Keratinocyte (primary cell): ENCODE results near the gene ATP2A3. TPM values are rescaled to one million over a fixed set of nuclear protein-coding genes. Genes with fewer than 3 reads are reported as not detected.

Experiments
- DNase-seq: peaks from one replicate; pipeline ENCODE4 v3.0.0-alpha.2; 2011; ENCODE audit warnings: low read depth, missing footprints, low spot score
- FAIRE-seq: peaks from 2 replicates; lab custom pipeline; 2011; peaks lifted over from hg19 to GRCh38; lab: Jason Lieb, UNC
- H2AFZ ChIP-seq: 2 replicates; pipeline ENCODE4 v1.6.0; 2012; ENCODE audit warnings: low read length, control low read depth, inconsistent platforms; ENCODE audit not compliant: control insufficient read depth
- H3K27ac ChIP-seq: 2 replicates; pipeline ENCODE4 v1.5.1; 2011; ENCODE audit warnings: low read length; ENCODE audit not compliant: control insufficient read depth, insufficient read depth
- H3K27me3 ChIP-seq: 3 replicates; pipeline ENCODE4 v1.6.0; 2011; ENCODE audit warnings: low read length; ENCODE audit not compliant: control insufficient read depth, insufficient read depth; ENCODE audit errors: extremely low read depth
- H3K36me3 ChIP-seq, 2 experiments: 2 replicates in 1 of 2; 3 replicates in 1 of 2; pipeline ENCODE4 v1.5.1; 2011; ENCODE audit warnings: low read length in 2 of 2, mild to moderate bottlenecking in 1 of 2; ENCODE audit not compliant: control insufficient read depth in 2 of 2, insufficient read depth in 2 of 2; ENCODE audit errors: extremely low read depth in 1 of 2
- H3K4me1 ChIP-seq: 3 replicates; pipeline ENCODE4 v1.5.1; 2011; ENCODE audit warnings: low read length; ENCODE audit not compliant: control insufficient read depth, insufficient read depth; ENCODE audit errors: extremely low read depth
- H3K4me2 ChIP-seq: 3 replicates; pipeline ENCODE4 v1.6.0; 2011; ENCODE audit warnings: low read depth, low read length; ENCODE audit not compliant: control insufficient read depth, insufficient read depth; ENCODE audit errors: extremely low read depth
- H3K4me3 ChIP-seq, 3 experiments: fragments of 200-600 bp in 1 of 3; sonication (generic) in 1 of 3; 2 replicates in 2 of 3; 3 replicates in 1 of 3; pipeline ENCODE4 v1.5.1; 2011 to 2016; ENCODE audit warnings: low read length in 3 of 3, mild to moderate bottlenecking in 3 of 3, control low read depth in 2 of 3, inconsistent platforms in 1 of 3, low read depth in 1 of 3, mixed read lengths in 1 of 3, mixed run types in 1 of 3, moderate library complexity in 1 of 3; ENCODE audit not compliant: control insufficient read depth in 2 of 3, insufficient read depth in 2 of 3; ENCODE audit errors: extremely low read depth in 1 of 3
- H3K79me2 ChIP-seq: 2 replicates; pipeline ENCODE4 v1.6.0; 2012; ENCODE audit warnings: low read length; ENCODE audit not compliant: control insufficient read depth, insufficient read depth
- H3K9ac ChIP-seq: 3 replicates; pipeline ENCODE4 v1.6.0; 2011; ENCODE audit warnings: low read length; ENCODE audit not compliant: control insufficient read depth, insufficient read depth; ENCODE audit errors: extremely low read depth
- H3K9me1 ChIP-seq: 3 replicates; pipeline ENCODE4 v1.6.0; 2011; ENCODE audit warnings: low read length; ENCODE audit not compliant: control insufficient read depth, insufficient read depth; ENCODE audit errors: extremely low read depth
- H3K9me3 ChIP-seq: 2 replicates; pipeline ENCODE4 v1.5.1; 2012; ENCODE audit warnings: low read depth, low read length; ENCODE audit not compliant: control insufficient read depth
- H4K20me1 ChIP-seq: 3 replicates; pipeline ENCODE4 v1.6.0; 2011; ENCODE audit warnings: low read length; ENCODE audit not compliant: control insufficient read depth, insufficient read depth; ENCODE audit errors: extremely low read depth
- CTCF ChIP-seq, 3 experiments: IDR thresholded peaks in 1 of 3; conservative IDR thresholded peaks in 1 of 3; optimal IDR thresholded peaks in 1 of 3; 2 replicates in 2 of 3; 3 replicates in 1 of 3; pipeline versions ENCODE3 to v1.5.1; 2011; ENCODE audit warnings: low read length in 3 of 3, mild to moderate bottlenecking in 3 of 3, moderate library complexity in 2 of 3, control low read depth in 1 of 3, inconsistent platforms in 1 of 3; ENCODE audit not compliant: insufficient read depth in 2 of 3; ENCODE audit errors: extremely low read depth in 1 of 3
- EZH2 ChIP-seq: IDR thresholded peaks from one replicate; pipeline ENCODE4 v1.6.1; 2012; ENCODE audit warnings: inconsistent platforms, mild to moderate bottlenecking, low read length, moderate library complexity
- dilution Hi-C: fragments of 300-500 bp; cut with MboI; formaldehyde crosslinking; loops from one replicate; pipeline ENCODE4 v1.7.0; 2020; ENCODE audit warnings: low sequenced_read_pairs; ENCODE audit not compliant: extremely low pct_ligation_motif_present
- polyA plus RNA-seq, 5 experiments: library from polyadenylated mRNA; depleted of rRNA in 3 of 5; stranded (reverse) in 3 of 5; stranded (forward) in 1 of 5; unstranded in 1 of 5; fragments of >200 nt; gene quantifications; 1 replicate in 1 of 5; 2 replicates in 3 of 5; 3 replicates in 1 of 5; pipeline versions ENCODE4 v1.2.1 to v1.2.3, GENCODE V29; 2011 to 2012; ENCODE audit warnings: missing spikeins in 2 of 5, low read depth in 1 of 5, low replicate concordance in 1 of 5

ATP2A3 gene
- polyA plus RNA-seq, 1 donor (not counting 4 experiments of a cell fraction or from before 2014, with no cell fraction given): 0.13 TPM

GRCh38 chr17:3887394-3887793 is 76.8 kb downstream of the ATP2A3 start:
- dilution Hi-C loops: no loop called here
- no peaks in the 10 kb centered on the region for H4K20me1 ChIP-seq
- peak overlapping the region; percentile 75 for H3K27ac ChIP-seq
- H3K36me3 ChIP-seq: peaks cover 0 to 2% of the 10 kb centered on the region in 2 experiments
- H3K4me3 ChIP-seq: no peak overlapping the region
- peak overlapping the region; percentile 64 for H3K9ac ChIP-seq
- H3K79me2 ChIP-seq: no peaks in the 10 kb centered on the region
- no peaks in the 10 kb centered on the region for H3K9me1 ChIP-seq
- no peak for TF ChIP-seq CTCF (optimal IDR thresholded peaks at IDR 0.05 in 1 of 3, IDR thresholded peaks at IDR 0.05 in 1 of 3, conservative IDR thresholded peaks at IDR 0.05 in 1 of 3; ENCODE audit: extremely low read depth in 1 of 3, insufficient read depth in 2 of 3, low read length in 3 of 3)
- TF ChIP-seq EZH2: no peak
- no peak overlapping the region for H2AFZ ChIP-seq
- DNase-seq: no peak
- peaks cover 45% of the 10 kb centered on the region for H3K4me1 ChIP-seq
- no peaks in the 10 kb centered on the region for H3K27me3 ChIP-seq
- H3K9me3 ChIP-seq: no peaks in the 10 kb centered on the region
- H3K4me2 ChIP-seq: no peak overlapping the region
- FAIRE-seq: no peak

GRCh38 chr17:3886776-3887175 is 77.5 kb downstream of the ATP2A3 start:
- H3K27ac ChIP-seq: no peak overlapping the region
- H3K4me3 ChIP-seq: no peak overlapping the region
- H3K79me2 ChIP-seq: no peaks in the 10 kb centered on the region
- H3K9me1 ChIP-seq: no peaks in the 10 kb centered on the region
- peaks cover 41% of the 10 kb centered on the region for H3K4me1 ChIP-seq
- no peak overlapping the region for H3K9ac ChIP-seq
- TF ChIP-seq CTCF (optimal IDR thresholded peaks at IDR 0.05 in 1 of 3, IDR thresholded peaks at IDR 0.05 in 1 of 3, conservative IDR thresholded peaks at IDR 0.05 in 1 of 3; ENCODE audit: extremely low read depth in 1 of 3, insufficient read depth in 2 of 3, low read length in 3 of 3) (no peak), EZH2 (no peak)
- no peak for FAIRE-seq
- H4K20me1 ChIP-seq: no peaks in the 10 kb centered on the region
- peaks cover 0 to 2% of the 10 kb centered on the region in 2 experiments for H3K36me3 ChIP-seq
- H3K9me3 ChIP-seq: no peaks in the 10 kb centered on the region
- H3K4me2 ChIP-seq: no peak overlapping the region
- dilution Hi-C loops: no loop called here
- H3K27me3 ChIP-seq: no peaks in the 10 kb centered on the region
- no peak overlapping the region for H2AFZ ChIP-seq
- DNase-seq: no peak
